ENCODE measurements around the gene MKNK1.

MKNK1 gene

DNA sequence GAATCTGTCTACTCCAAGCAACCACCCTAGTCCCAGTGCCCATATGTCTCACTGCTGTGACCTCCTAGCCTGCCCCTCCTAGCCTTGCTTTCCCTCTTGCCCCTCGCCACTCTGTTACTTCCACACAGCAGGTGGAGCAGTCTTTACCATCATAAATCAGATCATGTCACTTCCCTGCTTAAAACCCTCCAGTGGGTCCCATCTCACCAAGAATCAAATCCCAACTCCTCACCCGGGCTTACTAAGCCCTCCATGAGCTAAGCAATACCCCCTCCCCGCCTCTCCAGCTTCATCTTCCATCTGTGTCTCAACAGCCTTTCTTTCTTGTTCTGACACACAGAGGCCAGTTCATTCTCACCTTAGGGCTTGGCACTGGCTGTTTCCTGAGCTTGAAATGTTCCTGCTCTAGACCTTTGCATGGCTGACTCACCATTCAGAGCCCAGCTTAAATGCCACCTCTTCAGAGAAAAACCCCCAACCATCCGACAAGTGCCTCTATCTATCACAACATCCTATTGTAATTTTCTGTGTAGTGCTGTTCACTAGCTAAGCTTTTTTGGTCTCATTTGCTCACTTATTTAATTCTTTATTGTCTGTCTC lies 74.9 kb downstream of the MKNK1 start:
- no peak for TF ChIP-seq SPI1 (IDR thresholded peaks at IDR 0.05; ENCODE audit: low read depth, low read length)
- no peak for TF ChIP-seq POU2F2 (IDR thresholded peaks at IDR 0.05; ENCODE audit: low read depth, low read length)
- FAIRE-seq (no peak), DNase-seq (ENCODE audit: insufficient read length, low spot score) (no peak)

DNA sequence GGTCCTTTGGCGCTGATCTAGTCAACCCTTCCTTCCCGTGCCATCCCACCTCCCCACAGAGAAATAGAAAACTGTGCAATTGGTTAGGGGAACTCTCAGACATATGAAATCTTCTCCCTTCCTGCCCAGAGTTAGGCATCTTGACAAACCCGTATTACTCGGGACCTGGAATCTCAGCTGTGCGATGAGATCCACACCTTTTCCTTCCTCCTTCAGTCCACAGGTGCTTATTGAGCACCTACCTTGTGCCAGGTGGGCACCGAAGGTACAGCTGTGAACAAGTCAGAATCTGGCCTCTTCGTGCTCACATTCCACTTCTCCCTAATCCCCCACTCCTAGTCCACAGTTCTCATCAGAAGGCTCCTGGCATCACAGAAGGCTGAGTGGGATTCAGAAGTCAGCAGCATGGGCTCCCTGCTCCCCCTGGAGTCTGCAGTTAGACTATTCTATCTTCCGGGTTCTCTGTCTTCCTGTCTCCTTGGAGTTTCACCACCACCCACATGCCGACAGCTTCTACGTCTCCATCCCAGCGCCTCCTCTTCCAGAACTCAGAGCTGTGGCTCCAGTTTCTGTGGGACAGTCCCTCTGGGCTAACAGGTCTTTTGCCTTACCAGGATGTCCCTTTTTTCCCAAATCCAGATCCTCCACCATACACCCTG lies 75.6 kb downstream of the MKNK1 start:
- DNase-seq (ENCODE audit: insufficient read length, low spot score): no peak
- TF ChIP-seq SPI1 (IDR thresholded peaks at IDR 0.05; ENCODE audit: low read depth, low read length) (no peak), POLR2AphosphoS5 (IDR thresholded peaks at IDR 0.05; ENCODE audit: low read depth, low read length) (no peak), TAF1 (IDR thresholded peaks at IDR 0.05; ENCODE audit: low read depth, low read length) (no peak), POLR2A (IDR thresholded peaks at IDR 0.05; ENCODE audit: low read depth, low read length) (no peak), POU2F2 (IDR thresholded peaks at IDR 0.05; ENCODE audit: low read depth, low read length) (no peak), PAX5 (IDR thresholded peaks at IDR 0.05; ENCODE audit: insufficient read depth, low read length, severe bottlenecking) (no peak)

GRCh38 chr1:46527474-46528296 lies 76.4 kb downstream of the MKNK1 start:
- peak; percentile 95 for FAIRE-seq

More for the DNA sequence above, 75.6 kb downstream of the MKNK1 start:
- no peak for FAIRE-seq

GRCh38 chr1:46526691-46527291 lies 77.3 kb downstream of the MKNK1 start:
- TF ChIP-seq PAX5 (IDR thresholded peaks at IDR 0.05; ENCODE audit: insufficient read depth, low read length, severe bottlenecking) (no peak), POLR2AphosphoS5 (IDR thresholded peaks at IDR 0.05; ENCODE audit: low read depth, low read length) (no peak), TAF1 (IDR thresholded peaks at IDR 0.05; ENCODE audit: low read depth, low read length) (no peak)
- FAIRE-seq (no peak), DNase-seq (ENCODE audit: insufficient read length, low spot score) (no peak)

More at GRCh38 chr1:46527474-46528296, 76.4 kb downstream of the MKNK1 start:
- TF ChIP-seq POLR2AphosphoS5 (IDR thresholded peaks at IDR 0.05; ENCODE audit: low read depth, low read length) (no peak), PAX5 (IDR thresholded peaks at IDR 0.05; ENCODE audit: insufficient read depth, low read length, severe bottlenecking) (no peak), POU2F2 (IDR thresholded peaks at IDR 0.05; ENCODE audit: low read depth, low read length) (no peak), POLR2A (IDR thresholded peaks at IDR 0.05; ENCODE audit: low read depth, low read length) (no peak), TAF1 (IDR thresholded peaks at IDR 0.05; ENCODE audit: low read depth, low read length) (no peak), SPI1 (IDR thresholded peaks at IDR 0.05; ENCODE audit: low read depth, low read length) (no peak)
- peak; percentile 84 for DNase-seq (ENCODE audit: insufficient read length, low spot score)

DNA sequence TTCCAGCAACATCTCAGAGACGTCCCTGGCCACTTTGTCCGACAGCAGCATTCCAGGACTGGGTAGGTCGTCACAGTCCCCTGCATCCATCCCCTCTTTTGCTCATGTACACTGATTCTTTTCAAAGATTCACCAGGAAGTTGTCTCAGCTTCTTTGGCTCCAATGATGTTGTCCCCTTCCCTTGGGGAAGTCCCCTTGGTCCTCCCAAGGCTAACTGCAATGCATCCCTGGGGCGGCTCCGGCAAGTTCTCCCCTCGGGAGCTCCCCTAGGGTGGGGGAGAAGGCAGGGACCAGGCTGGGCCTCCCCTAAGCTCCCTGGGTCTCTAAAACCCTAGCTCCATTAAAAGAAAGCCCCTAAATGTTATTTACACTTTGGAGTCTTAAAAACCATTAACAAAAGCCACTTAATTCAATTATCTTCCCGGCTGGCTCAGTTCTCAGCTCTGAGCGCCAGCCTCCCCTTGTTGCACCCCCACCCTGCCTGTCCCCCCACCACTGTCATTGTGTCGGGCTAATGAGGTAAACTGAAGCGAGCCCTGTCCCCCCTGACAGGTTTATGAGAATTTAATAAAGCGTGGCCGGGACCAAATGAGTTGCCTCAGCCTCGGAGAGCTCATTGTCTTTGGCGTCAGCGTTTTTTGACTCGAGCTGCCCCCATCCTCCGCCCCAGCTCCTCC lies 77.9 kb downstream of the MKNK1 start:
- no peak for FAIRE-seq

DNA sequence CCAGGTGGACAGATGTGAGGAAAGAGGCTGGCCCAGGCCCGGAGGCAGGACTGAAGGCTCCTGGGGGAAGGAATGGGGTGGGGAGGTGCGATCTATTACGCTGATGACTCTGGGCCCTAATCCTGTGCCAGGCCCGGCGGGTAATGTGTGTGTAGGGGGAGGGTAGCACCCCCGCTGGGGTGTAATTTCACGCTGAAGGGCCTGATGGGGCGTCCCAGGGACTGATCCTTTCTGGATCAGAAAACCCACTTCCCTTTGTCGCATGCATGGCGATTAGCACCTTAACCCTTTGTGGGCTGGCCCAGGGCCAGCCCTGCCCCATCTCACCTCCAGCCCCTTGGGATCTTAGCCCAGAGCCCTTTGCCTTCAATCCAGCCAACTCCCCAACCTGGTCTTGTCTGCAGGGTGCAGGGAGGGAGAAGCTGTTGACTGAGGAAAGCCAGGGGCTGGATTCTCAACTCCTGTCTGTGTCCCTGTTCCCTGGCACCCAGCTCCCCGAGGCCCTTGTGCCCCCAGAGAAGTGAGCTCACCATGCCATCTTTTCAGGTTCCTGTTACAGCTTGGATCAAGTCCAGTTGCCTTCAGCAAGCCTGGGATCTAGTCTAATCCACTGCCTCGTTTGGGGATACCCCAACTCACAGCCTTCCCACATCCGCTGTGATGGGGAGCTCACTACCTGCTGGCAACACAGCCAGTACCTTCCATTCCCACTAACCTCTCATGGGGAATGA lies 78.7 kb downstream of the MKNK1 start:
- TF ChIP-seq PAX5 (IDR thresholded peaks at IDR 0.05; ENCODE audit: insufficient read depth, low read length, severe bottlenecking) (no peak), SPI1 (IDR thresholded peaks at IDR 0.05; ENCODE audit: low read depth, low read length) (no peak), TAF1 (IDR thresholded peaks at IDR 0.05; ENCODE audit: low read depth, low read length) (no peak), POLR2A (IDR thresholded peaks at IDR 0.05; ENCODE audit: low read depth, low read length) (no peak), POLR2AphosphoS5 (IDR thresholded peaks at IDR 0.05; ENCODE audit: low read depth, low read length) (no peak), POU2F2 (IDR thresholded peaks at IDR 0.05; ENCODE audit: low read depth, low read length) (no peak)
- FAIRE-seq (no peak), DNase-seq (ENCODE audit: insufficient read length, low spot score) (no peak)

More for the DNA sequence above, 77.9 kb downstream of the MKNK1 start:
- TF ChIP-seq TAF1 (IDR thresholded peaks at IDR 0.05; ENCODE audit: low read depth, low read length): no peak
- no peak for DNase-seq (ENCODE audit: insufficient read length, low spot score)

GRCh38 chr1:46524843-46525242 lies 79.2 kb downstream of the MKNK1 start:
- DNase-seq (ENCODE audit: insufficient read length, low spot score) (no peak), FAIRE-seq (no peak)
- TF ChIP-seq POU2F2 (IDR thresholded peaks at IDR 0.05; ENCODE audit: low read depth, low read length) (no peak), TAF1 (IDR thresholded peaks at IDR 0.05; ENCODE audit: low read depth, low read length) (no peak), SPI1 (IDR thresholded peaks at IDR 0.05; ENCODE audit: low read depth, low read length) (no peak), POLR2AphosphoS5 (IDR thresholded peaks at IDR 0.05; ENCODE audit: low read depth, low read length) (no peak), POLR2A (IDR thresholded peaks at IDR 0.05; ENCODE audit: low read depth, low read length) (no peak), PAX5 (IDR thresholded peaks at IDR 0.05; ENCODE audit: insufficient read depth, low read length, severe bottlenecking) (no peak)

DNA sequence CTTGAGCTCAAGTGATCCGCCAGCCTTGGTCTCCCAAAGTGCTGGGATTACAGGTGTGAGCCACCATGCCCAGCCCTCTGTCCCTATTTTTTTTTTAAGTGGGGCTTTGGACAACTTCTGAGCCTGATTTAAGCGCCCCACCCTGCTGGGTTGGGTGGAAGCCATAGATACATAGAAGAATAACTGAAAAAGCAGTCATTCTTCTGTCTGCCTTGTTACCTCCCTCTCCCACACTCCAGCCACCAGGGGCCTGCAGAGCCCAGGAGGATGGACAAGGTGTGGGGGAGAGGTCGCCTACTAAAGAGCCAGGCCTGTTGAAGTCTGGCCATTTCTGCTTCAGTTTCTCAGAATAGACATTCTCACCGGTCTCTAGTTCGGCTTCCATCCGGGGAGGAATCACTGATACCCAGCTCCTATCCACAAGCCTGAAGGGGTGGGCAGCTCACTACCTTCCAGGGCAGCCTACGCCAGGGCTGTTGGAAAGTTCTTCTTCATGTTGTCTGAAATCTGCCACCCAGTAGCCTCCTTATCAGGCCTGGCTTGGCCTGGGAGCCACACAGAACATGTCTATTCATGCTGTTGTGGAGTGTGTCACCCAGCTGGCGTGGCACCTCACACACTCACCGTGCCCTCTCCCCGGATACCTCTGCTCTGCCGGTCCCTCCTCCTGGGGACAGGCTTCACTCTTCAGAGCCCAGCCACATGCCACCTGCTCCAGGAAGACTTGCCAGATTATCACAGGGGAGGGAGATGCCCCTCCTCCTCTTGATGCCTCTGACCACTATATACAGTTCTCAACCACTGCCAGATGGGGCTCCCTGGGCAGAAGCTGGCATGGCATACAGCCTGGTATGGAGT lies 80.3 kb downstream of the MKNK1 start:
- DNase-seq (ENCODE audit: insufficient read length, low spot score): no peak
- TF ChIP-seq POLR2AphosphoS5 (IDR thresholded peaks at IDR 0.05; ENCODE audit: low read depth, low read length): no peak
- no peak for TF ChIP-seq POLR2A (IDR thresholded peaks at IDR 0.05; ENCODE audit: low read depth, low read length)
- no peak for TF ChIP-seq SPI1 (IDR thresholded peaks at IDR 0.05; ENCODE audit: low read depth, low read length)
- no peak for TF ChIP-seq PAX5 (IDR thresholded peaks at IDR 0.05; ENCODE audit: insufficient read depth, low read length, severe bottlenecking)
- TF ChIP-seq TAF1 (IDR thresholded peaks at IDR 0.05; ENCODE audit: low read depth, low read length): no peak
- no peak for TF ChIP-seq POU2F2 (IDR thresholded peaks at IDR 0.05; ENCODE audit: low read depth, low read length)
- no peak for FAIRE-seq
